Glutamatergic neuron (in vitro differentiated cells): Measurements from ENCODE around the gene CHD5. TPM values are rescaled to one million over a fixed set of nuclear protein-coding genes. Genes with fewer than 3 reads are reported as not detected.

Experiments used
- DNase-seq: peaks from one replicate; pipeline ENCODE4 v3.0.0; 2022
- H3K27ac Mint-ChIP-seq: one replicate; pipeline ENCODE4 v1.8.0; 2020; ENCODE audit warnings: mild to moderate bottlenecking, mixed read lengths, inconsistent platforms; ENCODE audit not compliant: unreplicated experiment
- H3K27me3 Mint-ChIP-seq: one replicate; pipeline ENCODE4 v1.8.0; 2020; ENCODE audit warnings: mild to moderate bottlenecking, moderate library complexity, mixed read lengths, inconsistent platforms; ENCODE audit not compliant: unreplicated experiment
- H3K36me3 Mint-ChIP-seq: one replicate; pipeline ENCODE4 v1.8.0; 2020; ENCODE audit warnings: mild to moderate bottlenecking, mixed read lengths, inconsistent platforms; ENCODE audit not compliant: unreplicated experiment
- H3K4me1 Mint-ChIP-seq: one replicate; pipeline ENCODE4 v1.8.0; 2020; ENCODE audit warnings: mild to moderate bottlenecking, low read depth, mixed read lengths, inconsistent platforms; ENCODE audit not compliant: unreplicated experiment
- H3K4me3 Mint-ChIP-seq: one replicate; pipeline ENCODE4 v1.8.0; 2020; ENCODE audit warnings: mild to moderate bottlenecking, mixed read lengths, inconsistent platforms; ENCODE audit not compliant: unreplicated experiment
- H3K9me3 Mint-ChIP-seq: one replicate; pipeline ENCODE4 v1.8.0; 2020; ENCODE audit warnings: mild to moderate bottlenecking, moderate library complexity, mixed read lengths, inconsistent platforms; ENCODE audit not compliant: unreplicated experiment
- CTCF ChIP-seq: fragments of 200-600 bp; sonication (generic); IDR thresholded peaks from one replicate; pipeline ENCODE4 v1.5.0; 2021; ENCODE audit not compliant: partially characterized antibody, unreplicated experiment
- total RNA-seq: library from RNA; stranded (reverse); fragmentation: NEBNext Ultra II Directional; extraction: Animal tissue kit (Norgen Biotek cat#: 25700); gene quantifications from one replicate; pipeline ENCODE4 v1.2.1, GENCODE V29; 2021; ENCODE audit not compliant: unreplicated experiment

CHD5 gene
- total RNA-seq, 1 donor from 2014 or later = 0.96 TPM

GRCh38 chr1:6162773-6163172, 17.3 kb downstream of the CHD5 start:
- peaks cover 2% of the 10 kb centered on the region for H3K9me3 Mint-ChIP-seq
- H3K4me3 Mint-ChIP-seq = no peak overlapping the region
- H3K4me1 Mint-ChIP-seq = peaks cover 10% of the 10 kb centered on the region
- peaks cover 11% of the 10 kb centered on the region for H3K27me3 Mint-ChIP-seq
- peak; percentile 61 for DNase-seq
- H3K36me3 Mint-ChIP-seq = no peaks in the 10 kb centered on the region
- H3K27ac Mint-ChIP-seq = no peak overlapping the region
- peak; percentile 49 for TF ChIP-seq CTCF

- no peak overlapping the region for H3K4me3 Mint-ChIP-seq
- DNase-seq = no peak
- no peaks in the 10 kb centered on the region for H3K36me3 Mint-ChIP-seq
- no peak for TF ChIP-seq CTCF
- peaks cover 2% of the 10 kb centered on the region for H3K9me3 Mint-ChIP-seq
- H3K27me3 Mint-ChIP-seq = peaks cover 11% of the 10 kb centered on the region
- H3K4me1 Mint-ChIP-seq = peaks cover 11% of the 10 kb centered on the region
- H3K27ac Mint-ChIP-seq = no peak overlapping the region
Observed at GRCh38 chr1:6162341-6162740, 17.8 kb downstream of the CHD5 start.

- no peak for DNase-seq
- Mint-ChIP-seq H3K9me3 (peaks cover 2% of the 10 kb centered on the region), H3K36me3 (no peaks in the 10 kb centered on the region), H3K4me1 (peaks cover 4% of the 10 kb centered on the region), H3K4me3 (no peak overlapping the region), H3K27ac (no peak overlapping the region), H3K27me3 (peaks cover 12% of the 10 kb centered on the region)
- no peak for TF ChIP-seq CTCF
Observed at GRCh38 chr1:6158181-6158580, 21.9 kb downstream of the CHD5 start.

- Mint-ChIP-seq H3K27me3 (peaks cover 11% of the 10 kb centered on the region), H3K9me3 (peaks cover 2% of the 10 kb centered on the region), H3K4me3 (no peak overlapping the region), H3K36me3 (no peaks in the 10 kb centered on the region), H3K27ac (peak overlapping the region; percentile 17), H3K4me1 (peaks cover 4% of the 10 kb centered on the region)
- no peak for TF ChIP-seq CTCF
- DNase-seq = no peak
Observed at GRCh38 chr1:6157528-6158174, 22.5 kb downstream of the CHD5 start.

- Mint-ChIP-seq H3K4me3 (no peak overlapping the region), H3K4me1 (peaks cover 4% of the 10 kb centered on the region), H3K27ac (no peak overlapping the region), H3K9me3 (no peaks in the 10 kb centered on the region), H3K27me3 (peaks cover 9% of the 10 kb centered on the region), H3K36me3 (no peaks in the 10 kb centered on the region)
- DNase-seq = no peak
- no peak for TF ChIP-seq CTCF
Observed at GRCh38 chr1:6157132-6157527, 23.0 kb downstream of the CHD5 start.
